ENCODE measurements around the gene LRRC32.

GRCh38 chr11:76713499-76713898 lies 43.0 kb upstream of the LRRC32 start:
- no peak for TF ChIP-seq SP1 (IDR thresholded peaks at IDR 0.05)
- no peak for TF ChIP-seq PKNOX1 (IDR thresholded peaks at IDR 0.05)
- no peak for TF ChIP-seq BHLHE40 (IDR thresholded peaks at IDR 0.05; ENCODE audit: borderline replicate concordance)

Data from HEK293T (cell line).